Rectal smooth muscle tissue (tissue), 1 donor: ENCODE results near the gene XPR1.

Experiments
- H3K27ac ChIP-seq: one replicate; pipeline ENCODE4 v1.7.0; 2013; ENCODE audit warnings: low read depth, low read length, inconsistent platforms
- H3K27me3 ChIP-seq: one replicate; pipeline ENCODE4 v1.7.0; 2013; ENCODE audit warnings: low read length; ENCODE audit not compliant: control insufficient read depth, insufficient read depth
- H3K36me3 ChIP-seq: one replicate; pipeline ENCODE4 v1.7.0; 2013; ENCODE audit warnings: low read length; ENCODE audit not compliant: control insufficient read depth, insufficient read depth
- H3K4me1 ChIP-seq: one replicate; pipeline ENCODE4 v1.7.0; 2013; ENCODE audit warnings: low read length; ENCODE audit not compliant: control insufficient read depth, insufficient read depth
- H3K4me3 ChIP-seq: one replicate; pipeline ENCODE4 v1.7.0; 2013; ENCODE audit warnings: low read length
- H3K9ac ChIP-seq: one replicate; pipeline ENCODE4 v1.7.0; 2013; ENCODE audit warnings: low read length

XPR1 gene

GRCh38 chr1:180923021-180923841 is 291.4 kb downstream of the XPR1 start:
- Histone ChIP-seq H3K4me3 (no peak overlapping the region), H3K36me3 (no peaks in the 10 kb centered on the region), H3K4me1 (peaks cover 22% of the 10 kb centered on the region), H3K9ac (no peak overlapping the region), H3K27ac (no peak overlapping the region), H3K27me3 (no peaks in the 10 kb centered on the region)

GRCh38 chr1:180923887-180924286 is 292.1 kb downstream of the XPR1 start:
- no peak overlapping the region for H3K27ac ChIP-seq

GRCh38 chr1:180924939-180925338 is 293.1 kb downstream of the XPR1 start:
- H3K27me3 ChIP-seq, result no peaks in the 10 kb centered on the region
- peaks cover 29% of the 10 kb centered on the region for H3K4me1 ChIP-seq
- no peak overlapping the region for H3K4me3 ChIP-seq
- H3K36me3 ChIP-seq, result peaks cover 4% of the 10 kb centered on the region
- no peak overlapping the region for H3K27ac ChIP-seq
- H3K9ac ChIP-seq, result no peak overlapping the region

More at GRCh38 chr1:180923887-180924286, 292.1 kb downstream of the XPR1 start:
- H3K36me3 ChIP-seq, result no peaks in the 10 kb centered on the region
- H3K9ac ChIP-seq, result no peak overlapping the region
- no peaks in the 10 kb centered on the region for H3K27me3 ChIP-seq
- H3K4me3 ChIP-seq, result no peak overlapping the region
- H3K4me1 ChIP-seq, result peaks cover 29% of the 10 kb centered on the region

- H3K27ac ChIP-seq, result peak overlapping the region; percentile 96
- peaks cover 29% of the 10 kb centered on the region for H3K4me1 ChIP-seq
- H3K4me3 ChIP-seq, result no peak overlapping the region
- H3K27me3 ChIP-seq, result no peaks in the 10 kb centered on the region
- H3K36me3 ChIP-seq, result peaks cover 4% of the 10 kb centered on the region
- no peak overlapping the region for H3K9ac ChIP-seq
Observed at GRCh38 chr1:180925471-180926051, 293.7 kb downstream of the XPR1 start.

- Histone ChIP-seq H3K27ac (peak overlapping the region; percentile 96), H3K4me1 (peaks cover 29% of the 10 kb centered on the region), H3K36me3 (peaks cover 4% of the 10 kb centered on the region), H3K4me3 (no peak overlapping the region), H3K9ac (no peak overlapping the region), H3K27me3 (no peaks in the 10 kb centered on the region)
Observed at GRCh38 chr1:180926164-180926981, 294.6 kb downstream of the XPR1 start.

- Histone ChIP-seq H3K27ac (peak overlapping the region; percentile 96), H3K4me3 (peak overlapping the region; percentile 7), H3K4me1 (peaks cover 29% of the 10 kb centered on the region)
Observed at GRCh38 chr1:180927348-180927747, 295.5 kb downstream of the XPR1 start.

GRCh38 chr1:180927841-180928240 is 296.0 kb downstream of the XPR1 start:
- Histone ChIP-seq H3K4me1 (peaks cover 29% of the 10 kb centered on the region), H3K9ac (no peak overlapping the region), H3K27me3 (no peaks in the 10 kb centered on the region), H3K27ac (peak overlapping the region; percentile 96), H3K36me3 (peaks cover 4% of the 10 kb centered on the region), H3K4me3 (no peak overlapping the region)

More at GRCh38 chr1:180927348-180927747, 295.5 kb downstream of the XPR1 start:
- Histone ChIP-seq H3K36me3 (peaks cover 4% of the 10 kb centered on the region), H3K27me3 (no peaks in the 10 kb centered on the region), H3K9ac (no peak overlapping the region)

GRCh38 chr1:180928331-180929230 is 296.8 kb downstream of the XPR1 start:
- peaks cover 4% of the 10 kb centered on the region for H3K36me3 ChIP-seq
- peaks cover 29% of the 10 kb centered on the region for H3K4me1 ChIP-seq
- H3K27me3 ChIP-seq, result no peaks in the 10 kb centered on the region
- no peak overlapping the region for H3K9ac ChIP-seq
- peak overlapping the region; percentile 96 for H3K27ac ChIP-seq
- no peak overlapping the region for H3K4me3 ChIP-seq

- no peak overlapping the region for H3K9ac ChIP-seq
- H3K4me3 ChIP-seq, result no peak overlapping the region
- H3K27ac ChIP-seq, result peak overlapping the region; percentile 96
- peaks cover 29% of the 10 kb centered on the region for H3K4me1 ChIP-seq
- H3K36me3 ChIP-seq, result peaks cover 4% of the 10 kb centered on the region
- H3K27me3 ChIP-seq, result no peaks in the 10 kb centered on the region
Observed at GRCh38 chr1:180929389-180929788, 297.6 kb downstream of the XPR1 start.

- Histone ChIP-seq H3K27ac (no peak overlapping the region), H3K9ac (no peak overlapping the region)
Observed at GRCh38 chr1:180930687-180931086, 298.9 kb downstream of the XPR1 start.

GRCh38 chr1:180931529-180931928 is 299.7 kb downstream of the XPR1 start:
- H3K4me3 ChIP-seq, result no peak overlapping the region
- no peak overlapping the region for H3K9ac ChIP-seq
- no peak overlapping the region for H3K27ac ChIP-seq
- peaks cover 22% of the 10 kb centered on the region for H3K4me1 ChIP-seq
- peaks cover 4% of the 10 kb centered on the region for H3K36me3 ChIP-seq
- no peaks in the 10 kb centered on the region for H3K27me3 ChIP-seq

More at GRCh38 chr1:180930687-180931086, 298.9 kb downstream of the XPR1 start:
- H3K4me1 ChIP-seq, result peaks cover 29% of the 10 kb centered on the region
- peaks cover 4% of the 10 kb centered on the region for H3K36me3 ChIP-seq
- no peaks in the 10 kb centered on the region for H3K27me3 ChIP-seq
- no peak overlapping the region for H3K4me3 ChIP-seq
